A549 (cell line): Measurements from ENCODE around the gene CSRP2. TPM values are rescaled to one million over a fixed set of nuclear protein-coding genes. Genes with fewer than 3 reads are reported as not detected.

Experiments
- ATAC-seq, 2 experiments: fragments of 200-7000 bp in 1 of 2; fragments of >200 bp in 1 of 2; cut with Nextera tagmentation in 1 of 2; cut with Tn5 transposase in 1 of 2; 3 replicates each; pipeline versions ENCODE4 v1.8.0 to v1.9.1; 2018 to 2020; ENCODE audit warnings: mild to moderate bottlenecking in 1 of 2, moderate library complexity in 1 of 2
- CTCF ChIA-PET: fragments of 300-600 bp; sonication (Branson Sonifier 250); formaldehyde crosslinking; extraction: SDS; loops from one replicate; lab custom pipeline; 2021; ENCODE audit warnings: antibody characterized with exemption, inconsistent platforms; lab: Yijun Ruan, JAX
- POLR2A ChIA-PET: fragments of 350-600 bp; formaldehyde crosslinking; extraction: SDS; loops from one replicate; lab custom pipeline; 2021; ENCODE audit warnings: antibody characterized with exemption, inconsistent platforms; lab: Yijun Ruan, JAX
- DNase-seq, 2 experiments: peaks; one replicate each; pipeline versions ENCODE4 v3.0.0 to v3.0.0-alpha.2; 2011 to 2016; ENCODE audit warnings: low read depth in 1 of 2, low spot score in 1 of 2
- FAIRE-seq: peaks from 2 replicates; lab custom pipeline; 2011; peaks lifted over from hg19 to GRCh38; lab: Jason Lieb, UNC
- H3K27ac ChIP-seq, 2 experiments: fragments of >200 bp; sonication (Bioruptor Twin); formaldehyde crosslinking; 3 replicates each; pipeline ENCODE4 v1.5.1; 2016 to 2017
- H3K4me1 ChIP-seq: fragments of >200 bp; sonication (Bioruptor Twin); formaldehyde crosslinking; 3 replicates; pipeline ENCODE4 v1.6.1; 2016
- H3K4me2 ChIP-seq: fragments of >200 bp; sonication (Bioruptor Twin); formaldehyde crosslinking; 3 replicates; pipeline ENCODE4 v1.6.1; 2016
- H3K4me3 ChIP-seq: fragments of >200 bp; sonication (Bioruptor Twin); formaldehyde crosslinking; 3 replicates; pipeline ENCODE4 v1.5.1; 2016
- H3K9me3 ChIP-seq: fragments of >200 bp; sonication (Bioruptor Twin); formaldehyde crosslinking; 3 replicates; pipeline ENCODE4 v1.6.1; 2016
- CBX2 ChIP-seq: fragments of 200-600 bp; sonication (generic); IDR thresholded peaks from 2 replicates; pipeline ENCODE4 v1.6.1; 2016; ENCODE audit warnings: low read depth, mild to moderate bottlenecking, borderline replicate concordance
- CHD2 ChIP-seq: fragments of 150-350 bp; IDR thresholded peaks from 2 replicates; pipeline ENCODE4 v1.6.1; 2014; ENCODE audit warnings: low read length; ENCODE audit not compliant: partially characterized antibody
- CHD4 ChIP-seq: fragments of 200-600 bp; sonication (generic); IDR thresholded peaks from 2 replicates; pipeline ENCODE4 v1.6.1; 2016; ENCODE audit warnings: antibody characterized with exemption, mild to moderate bottlenecking, borderline replicate concordance
- FOSL2 ChIP-seq, 2 experiments: fragments of 450-650 bp in 1 of 2; fragments of >200 bp in 1 of 2; sonication (Bioruptor Twin) in 1 of 2; formaldehyde crosslinking; IDR thresholded peaks; 2 replicates each; pipeline versions ENCODE4 v1.5.0 to v1.6.1; 2016 to 2020; ENCODE audit warnings: mild to moderate bottlenecking in 1 of 2, moderate library complexity in 1 of 2
- GATA3 ChIP-seq: IDR thresholded peaks from 2 replicates; pipeline ENCODE4 v1.6.1; 2012; ENCODE audit warnings: borderline replicate concordance
- HEYL ChIP-seq: fragments of 250-450 bp; sonication (Bioruptor Pico); IDR thresholded peaks from 2 replicates; pipeline ENCODE4 v1.8.0; 2021; ENCODE audit warnings: mild to moderate bottlenecking, moderate library complexity
- HOXA7 ChIP-seq: fragments of 250-450 bp; sonication (Bioruptor Pico); IDR thresholded peaks from 2 replicates; pipeline ENCODE4 v1.5.0; 2020; ENCODE audit warnings: mild to moderate bottlenecking, moderate library complexity
- HOXB13 ChIP-seq: fragments of 250-450 bp; sonication (Bioruptor Pico); IDR thresholded peaks from 2 replicates; pipeline ENCODE4 v1.5.0; 2020; ENCODE audit warnings: low read depth, mild to moderate bottlenecking, moderate library complexity
- HOXB5 ChIP-seq: fragments of 250-450 bp; sonication (Bioruptor Pico); IDR thresholded peaks from 2 replicates; pipeline ENCODE4 v1.5.0; 2020; ENCODE audit warnings: mild to moderate bottlenecking, moderate library complexity
- JUN ChIP-seq, 2 experiments: fragments of >200 bp; sonication (Bioruptor Twin); formaldehyde crosslinking; IDR thresholded peaks; 2 replicates in 1 of 2; 3 replicates in 1 of 2; pipeline ENCODE4 v1.6.1; 2016 to 2017
- KDM5A ChIP-seq: fragments of 200-600 bp; sonication (generic); IDR thresholded peaks from 2 replicates; pipeline ENCODE4 v1.6.1; 2016; ENCODE audit warnings: antibody characterized with exemption, mild to moderate bottlenecking
- NFE2L2 ChIP-seq: fragments of 150-350 bp; conservative IDR thresholded peaks from 2 replicates; pipeline ENCODE4 v1.6.1; 2014; ENCODE audit warnings: low read length
- PHF8 ChIP-seq: fragments of 200-600 bp; sonication (generic); IDR thresholded peaks from 2 replicates; pipeline ENCODE4 v1.6.1; 2016; ENCODE audit warnings: low read depth, mild to moderate bottlenecking, antibody characterized with exemption, moderate library complexity, borderline replicate concordance
- RAD21 ChIP-seq, 2 experiments: fragments of >200 bp in 1 of 2; sonication (Bioruptor Twin) in 1 of 2; formaldehyde crosslinking in 1 of 2; IDR thresholded peaks in 1 of 2; conservative IDR thresholded peaks in 1 of 2; 2 replicates in 1 of 2; 3 replicates in 1 of 2; pipeline ENCODE4 v1.6.1; 2012 to 2018; ENCODE audit warnings: inconsistent platforms in 1 of 2
- RARB ChIP-seq: fragments of 250-450 bp; sonication (Bioruptor Pico); IDR thresholded peaks from 2 replicates; pipeline ENCODE4 v1.8.0; 2021; ENCODE audit warnings: mild to moderate bottlenecking, moderate library complexity
- RCOR1 ChIP-seq: fragments of 150-350 bp; IDR thresholded peaks from 2 replicates; pipeline ENCODE4 v1.6.1; 2014; ENCODE audit warnings: antibody characterized with exemption, low read length, low read depth
- RNF2 ChIP-seq: fragments of 200-600 bp; sonication (generic); IDR thresholded peaks from 2 replicates; pipeline ENCODE4 v1.6.1; 2016; ENCODE audit warnings: low read depth, mild to moderate bottlenecking, antibody characterized with exemption, moderate library complexity, borderline replicate concordance
- TFCP2L1 ChIP-seq: fragments of 250-450 bp; sonication (Bioruptor Pico); IDR thresholded peaks from 2 replicates; pipeline ENCODE4 v1.5.0; 2021; ENCODE audit warnings: mild to moderate bottlenecking
- ZNF302 ChIP-seq: fragments of 250-450 bp; sonication (Bioruptor Pico); IDR thresholded peaks from 2 replicates; pipeline ENCODE4 v1.9.0; 2021; ENCODE audit warnings: inconsistent platforms, mild to moderate bottlenecking, moderate library complexity
- WGBS: methylation state at CpG from one replicate; pipeline ENCODE4 v1.1.6; 2017; ENCODE audit errors: missing lambda C conversion rate; 5-methylcytosine and 5-hydroxymethylcytosine counted together
- polyA plus RNA-seq, 4 experiments: library from polyadenylated mRNA; depleted of rRNA in 3 of 4; stranded (reverse); fragments of >200 nt; fragmentation: RNase III in 1 of 4; extraction: RNeasy Plus Mini Kit Qiagen cat#74134 plus additional on column Dnase treatment in 1 of 4; gene quantifications; 2 replicates in 3 of 4; 3 replicates in 1 of 4; pipeline ENCODE4 v1.2.3, GENCODE V29; 2011 to 2017
- TF ChIP-seq, protein P1 (sequence below): fragments of >200 bp; sonication (Bioruptor Twin); formaldehyde crosslinking; IDR thresholded peaks from 3 replicates; pipeline ENCODE4 v1.5.1; 2016
- TF ChIP-seq, protein P2 (sequence below): IDR thresholded peaks from 2 replicates; pipeline ENCODE4 v1.6.1; 2012
- TF ChIP-seq, protein P3 (sequence below): fragments of 250-450 bp; sonication (Bioruptor Pico); IDR thresholded peaks from 2 replicates; pipeline ENCODE4 v1.5.0; 2021; ENCODE audit warnings: mild to moderate bottlenecking, moderate library complexity, borderline replicate concordance
- TF ChIP-seq, protein P4 (sequence below): IDR thresholded peaks from 2 replicates; pipeline ENCODE4 v1.6.1; 2012; ENCODE audit warnings: low read depth, borderline replicate concordance
- TF ChIP-seq, protein P5 (sequence below): fragments of 200-600 bp; sonication (generic); IDR thresholded peaks from 2 replicates; pipeline ENCODE4 v1.6.1; 2016; ENCODE audit warnings: antibody characterized with exemption, mild to moderate bottlenecking, moderate library complexity

The CSRP2 gene
- polyA plus RNA-seq, 2 of the 4 experiments (the other 2 are of a cell fraction): 19.2 to 23.6 TPM

DNA sequence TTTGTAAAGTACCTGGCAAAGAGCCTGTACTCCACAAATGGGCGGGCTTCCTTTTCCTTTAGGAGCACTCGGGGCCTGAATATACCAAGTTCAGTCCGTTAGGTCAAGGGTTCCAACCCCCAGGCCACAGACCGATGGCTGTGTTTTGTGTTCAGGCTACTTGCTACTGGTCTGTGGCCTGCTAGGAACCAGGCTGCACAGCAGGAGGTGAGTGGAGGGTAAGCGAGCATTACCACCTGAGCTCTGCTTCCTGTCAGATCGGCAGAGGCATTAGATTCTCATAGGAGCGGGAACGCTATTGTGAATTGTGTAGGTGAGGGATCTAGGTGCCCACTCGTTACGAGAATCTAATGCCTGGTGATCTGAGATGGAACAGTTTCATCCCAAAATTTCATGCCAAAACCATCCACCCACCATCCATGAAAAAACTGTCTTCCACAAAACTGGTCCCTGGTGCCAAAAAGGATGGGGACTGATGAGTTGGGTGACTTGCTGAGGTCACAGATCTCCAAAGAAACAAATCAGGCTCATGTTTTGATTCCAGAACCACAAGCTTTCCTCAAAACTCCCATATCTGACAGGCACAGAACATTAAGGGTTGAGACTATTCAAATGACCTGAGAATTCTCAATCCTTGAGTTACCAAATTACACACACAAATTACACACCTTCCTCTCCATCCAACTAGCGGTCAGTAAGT is 4.2 kb downstream of the CSRP2 start:
- ATAC-seq (no peak), FAIRE-seq (no peak), DNase-seq (no peak)
- CTCF ChIA-PET: no interaction called here
- peaks cover 7% of the 10 kb centered on the region; the same call in 2 of the 3 replicates for H3K4me1 ChIP-seq
- no peaks in the 10 kb centered on the region for H3K9me3 ChIP-seq
- H3K4me3 ChIP-seq: no peak overlapping the region
- POLR2A ChIA-PET: no interaction called here
- H3K4me2 ChIP-seq: no peak overlapping the region
- H3K27ac ChIP-seq: no peak overlapping the region
- 91% methylated on average over 11 of the region's 11 CpGs for WGBS
- TF ChIP-seq, protein P1, sequence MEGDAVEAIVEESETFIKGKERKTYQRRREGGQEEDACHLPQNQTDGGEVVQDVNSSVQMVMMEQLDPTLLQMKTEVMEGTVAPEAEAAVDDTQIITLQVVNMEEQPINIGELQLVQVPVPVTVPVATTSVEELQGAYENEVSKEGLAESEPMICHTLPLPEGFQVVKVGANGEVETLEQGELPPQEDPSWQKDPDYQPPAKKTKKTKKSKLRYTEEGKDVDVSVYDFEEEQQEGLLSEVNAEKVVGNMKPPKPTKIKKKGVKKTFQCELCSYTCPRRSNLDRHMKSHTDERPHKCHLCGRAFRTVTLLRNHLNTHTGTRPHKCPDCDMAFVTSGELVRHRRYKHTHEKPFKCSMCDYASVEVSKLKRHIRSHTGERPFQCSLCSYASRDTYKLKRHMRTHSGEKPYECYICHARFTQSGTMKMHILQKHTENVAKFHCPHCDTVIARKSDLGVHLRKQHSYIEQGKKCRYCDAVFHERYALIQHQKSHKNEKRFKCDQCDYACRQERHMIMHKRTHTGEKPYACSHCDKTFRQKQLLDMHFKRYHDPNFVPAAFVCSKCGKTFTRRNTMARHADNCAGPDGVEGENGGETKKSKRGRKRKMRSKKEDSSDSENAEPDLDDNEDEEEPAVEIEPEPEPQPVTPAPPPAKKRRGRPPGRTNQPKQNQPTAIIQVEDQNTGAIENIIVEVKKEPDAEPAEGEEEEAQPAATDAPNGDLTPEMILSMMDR: no peak
- TF ChIP-seq PHF8 (no peak), JUN (IDR thresholded peaks at IDR 0.05) (no peak), RAD21 (conservative IDR thresholded peaks at IDR 0.05 in 1 of 2, IDR thresholded peaks at IDR 0.05 in 1 of 2) (no peak), CHD4 (no peak), NFE2L2 (no peak), HOXB13 (CRISPR knock-in tag) (no peak), HEYL (no peak)
- TF ChIP-seq, protein P2, sequence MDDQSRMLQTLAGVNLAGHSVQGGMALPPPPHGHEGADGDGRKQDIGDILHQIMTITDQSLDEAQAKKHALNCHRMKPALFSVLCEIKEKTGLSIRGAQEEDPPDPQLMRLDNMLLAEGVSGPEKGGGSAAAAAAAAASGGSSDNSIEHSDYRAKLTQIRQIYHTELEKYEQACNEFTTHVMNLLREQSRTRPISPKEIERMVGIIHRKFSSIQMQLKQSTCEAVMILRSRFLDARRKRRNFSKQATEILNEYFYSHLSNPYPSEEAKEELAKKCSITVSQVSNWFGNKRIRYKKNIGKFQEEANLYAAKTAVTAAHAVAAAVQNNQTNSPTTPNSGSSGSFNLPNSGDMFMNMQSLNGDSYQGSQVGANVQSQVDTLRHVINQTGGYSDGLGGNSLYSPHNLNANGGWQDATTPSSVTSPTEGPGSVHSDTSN: no peak

DNA sequence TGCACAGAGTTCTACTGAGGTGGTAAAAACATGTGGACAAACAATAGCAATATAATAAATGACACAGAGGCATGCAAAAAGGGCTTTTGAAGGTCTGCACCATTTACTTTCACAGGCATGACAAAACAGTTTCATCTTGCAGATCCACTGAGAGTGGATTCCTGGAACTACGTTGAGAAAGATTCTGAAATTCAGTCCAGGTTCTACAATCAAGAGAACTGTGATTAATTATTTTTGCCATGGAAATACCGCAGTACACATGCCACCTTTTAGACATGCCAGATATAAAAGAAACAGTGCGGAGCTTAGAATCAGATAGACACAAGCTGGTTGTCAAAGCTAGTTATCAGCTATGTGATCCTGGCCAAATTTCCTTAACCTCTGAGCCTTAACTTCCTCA is 4.8 kb downstream of the CSRP2 start:
- no peak for FAIRE-seq
- Histone ChIP-seq H3K9me3 (no peaks in the 10 kb centered on the region), H3K4me1 (peaks cover 5% of the 10 kb centered on the region; the same call in 1 of the 3 replicates)
- TF ChIP-seq RARB (CRISPR knock-in tag) (no peak), GATA3 (no peak), RNF2 (no peak), RCOR1 (no peak), CBX2 (no peak), HOXB5 (CRISPR knock-in tag) (no peak), CHD2 (no peak), HOXB13 (CRISPR knock-in tag) (no peak), KDM5A (no peak), FOSL2 (IDR thresholded peaks at IDR 0.05) (no peak), FOSL2 (CRISPR knock-in tag; IDR thresholded peaks at IDR 0.05) (no peak), RAD21 (conservative IDR thresholded peaks at IDR 0.05 in 1 of 2, IDR thresholded peaks at IDR 0.05 in 1 of 2) (no peak), TFCP2L1 (no peak), ZNF302 (CRISPR knock-in tag) (no peak), HOXA7 (CRISPR knock-in tag) (no peak)
- TF ChIP-seq, protein P3, sequence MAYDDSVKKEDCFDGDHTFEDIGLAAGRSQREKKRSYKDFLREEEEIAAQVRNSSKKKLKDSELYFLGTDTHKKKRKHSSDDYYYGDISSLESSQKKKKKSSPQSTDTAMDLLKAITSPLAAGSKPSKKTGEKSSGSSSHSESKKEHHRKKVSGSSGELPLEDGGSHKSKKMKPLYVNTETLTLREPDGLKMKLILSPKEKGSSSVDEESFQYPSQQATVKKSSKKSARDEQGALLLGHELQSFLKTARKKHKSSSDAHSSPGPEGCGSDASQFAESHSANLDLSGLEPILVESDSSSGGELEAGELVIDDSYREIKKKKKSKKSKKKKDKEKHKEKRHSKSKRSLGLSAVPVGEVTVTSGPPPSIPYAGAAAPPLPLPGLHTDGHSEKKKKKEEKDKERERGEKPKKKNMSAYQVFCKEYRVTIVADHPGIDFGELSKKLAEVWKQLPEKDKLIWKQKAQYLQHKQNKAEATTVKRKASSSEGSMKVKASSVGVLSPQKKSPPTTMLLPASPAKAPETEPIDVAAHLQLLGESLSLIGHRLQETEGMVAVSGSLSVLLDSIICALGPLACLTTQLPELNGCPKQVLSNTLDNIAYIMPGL (CRISPR knock-in tag): no peak
- TF ChIP-seq, protein P4, sequence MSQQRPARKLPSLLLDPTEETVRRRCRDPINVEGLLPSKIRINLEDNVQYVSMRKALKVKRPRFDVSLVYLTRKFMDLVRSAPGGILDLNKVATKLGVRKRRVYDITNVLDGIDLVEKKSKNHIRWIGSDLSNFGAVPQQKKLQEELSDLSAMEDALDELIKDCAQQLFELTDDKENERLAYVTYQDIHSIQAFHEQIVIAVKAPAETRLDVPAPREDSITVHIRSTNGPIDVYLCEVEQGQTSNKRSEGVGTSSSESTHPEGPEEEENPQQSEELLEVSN: no peak
- TF ChIP-seq, protein P5, sequence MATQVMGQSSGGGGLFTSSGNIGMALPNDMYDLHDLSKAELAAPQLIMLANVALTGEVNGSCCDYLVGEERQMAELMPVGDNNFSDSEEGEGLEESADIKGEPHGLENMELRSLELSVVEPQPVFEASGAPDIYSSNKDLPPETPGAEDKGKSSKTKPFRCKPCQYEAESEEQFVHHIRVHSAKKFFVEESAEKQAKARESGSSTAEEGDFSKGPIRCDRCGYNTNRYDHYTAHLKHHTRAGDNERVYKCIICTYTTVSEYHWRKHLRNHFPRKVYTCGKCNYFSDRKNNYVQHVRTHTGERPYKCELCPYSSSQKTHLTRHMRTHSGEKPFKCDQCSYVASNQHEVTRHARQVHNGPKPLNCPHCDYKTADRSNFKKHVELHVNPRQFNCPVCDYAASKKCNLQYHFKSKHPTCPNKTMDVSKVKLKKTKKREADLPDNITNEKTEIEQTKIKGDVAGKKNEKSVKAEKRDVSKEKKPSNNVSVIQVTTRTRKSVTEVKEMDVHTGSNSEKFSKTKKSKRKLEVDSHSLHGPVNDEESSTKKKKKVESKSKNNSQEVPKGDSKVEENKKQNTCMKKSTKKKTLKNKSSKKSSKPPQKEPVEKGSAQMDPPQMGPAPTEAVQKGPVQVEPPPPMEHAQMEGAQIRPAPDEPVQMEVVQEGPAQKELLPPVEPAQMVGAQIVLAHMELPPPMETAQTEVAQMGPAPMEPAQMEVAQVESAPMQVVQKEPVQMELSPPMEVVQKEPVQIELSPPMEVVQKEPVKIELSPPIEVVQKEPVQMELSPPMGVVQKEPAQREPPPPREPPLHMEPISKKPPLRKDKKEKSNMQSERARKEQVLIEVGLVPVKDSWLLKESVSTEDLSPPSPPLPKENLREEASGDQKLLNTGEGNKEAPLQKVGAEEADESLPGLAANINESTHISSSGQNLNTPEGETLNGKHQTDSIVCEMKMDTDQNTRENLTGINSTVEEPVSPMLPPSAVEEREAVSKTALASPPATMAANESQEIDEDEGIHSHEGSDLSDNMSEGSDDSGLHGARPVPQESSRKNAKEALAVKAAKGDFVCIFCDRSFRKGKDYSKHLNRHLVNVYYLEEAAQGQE: no peak
- TF ChIP-seq, all 56 proteins: peak for 0
- 77% methylated on average over 3 of the region's 3 CpGs for WGBS
- ATAC-seq (no peak), DNase-seq (no peak)
- no peak overlapping the region for H3K4me2 ChIP-seq
- no peak overlapping the region for H3K4me3 ChIP-seq
- H3K27ac ChIP-seq: no peak overlapping the region
- ChIA-PET POLR2A (no interaction called here), CTCF (no interaction called here)
